ENCODE data around the gene BAZ2B.
A peak's percentile ranks its signal among the peaks of the same experiment; 100 is the strongest.

The BAZ2B gene

GRCh38 chr2:159300586-159300985 lies 315.8 kb downstream of the BAZ2B start:
- H3K9me3 Mint-ChIP-seq = peaks cover 12% of the 10 kb centered on the region
- no peaks in the 10 kb centered on the region for H3K4me1 Mint-ChIP-seq (ENCODE audit: low read depth)
- H3K27ac Mint-ChIP-seq = no peak overlapping the region
- no peak overlapping the region for H3K4me3 Mint-ChIP-seq
- no peaks in the 10 kb centered on the region for H3K36me3 Mint-ChIP-seq (ENCODE audit: low read depth)
- peaks cover 19% of the 10 kb centered on the region for H3K27me3 Mint-ChIP-seq
- DNase-seq = no peak

- no peak for DNase-seq
- no peak overlapping the region for H3K4me3 Mint-ChIP-seq
- H3K9me3 Mint-ChIP-seq = peaks cover 4% of the 10 kb centered on the region
- no peaks in the 10 kb centered on the region for H3K4me1 Mint-ChIP-seq (ENCODE audit: low read depth)
- peaks cover 10% of the 10 kb centered on the region for H3K27me3 Mint-ChIP-seq
- H3K36me3 Mint-ChIP-seq (ENCODE audit: low read depth) = no peaks in the 10 kb centered on the region
- H3K27ac Mint-ChIP-seq = no peak overlapping the region
These were observed 317.4 kb downstream of the BAZ2B start for GRCh38 chr2:159298967-159299366.

- H3K27me3 Mint-ChIP-seq = peaks cover 6% of the 10 kb centered on the region
- DNase-seq = no peak
- no peaks in the 10 kb centered on the region for H3K9me3 Mint-ChIP-seq
- no peaks in the 10 kb centered on the region for H3K36me3 Mint-ChIP-seq (ENCODE audit: low read depth)
- no peak overlapping the region for H3K4me3 Mint-ChIP-seq
- no peaks in the 10 kb centered on the region for H3K4me1 Mint-ChIP-seq (ENCODE audit: low read depth)
- H3K27ac Mint-ChIP-seq = no peak overlapping the region
These were observed 319.2 kb downstream of the BAZ2B start for GRCh38 chr2:159297042-159297707.

GRCh38 chr2:159292157-159292556 lies 324.2 kb downstream of the BAZ2B start:
- no peak for DNase-seq
- H3K36me3 Mint-ChIP-seq (ENCODE audit: low read depth) = no peaks in the 10 kb centered on the region
- no peak overlapping the region for H3K27ac Mint-ChIP-seq
- H3K27me3 Mint-ChIP-seq = no peaks in the 10 kb centered on the region
- no peaks in the 10 kb centered on the region for H3K9me3 Mint-ChIP-seq
- no peak overlapping the region for H3K4me3 Mint-ChIP-seq
- peaks cover 13% of the 10 kb centered on the region for H3K4me1 Mint-ChIP-seq (ENCODE audit: low read depth)

GRCh38 chr2:159290289-159290907 lies 325.9 kb downstream of the BAZ2B start:
- Mint-ChIP-seq H3K27ac (peak overlapping the region; percentile 8), H3K36me3 (ENCODE audit: low read depth) (no peaks in the 10 kb centered on the region), H3K9me3 (no peaks in the 10 kb centered on the region), H3K4me3 (no peak overlapping the region), H3K4me1 (ENCODE audit: low read depth) (peaks cover 20% of the 10 kb centered on the region), H3K27me3 (no peaks in the 10 kb centered on the region)
- no peak for DNase-seq

GRCh38 chr2:159287733-159288132 lies 328.6 kb downstream of the BAZ2B start:
- Mint-ChIP-seq H3K27ac (no peak overlapping the region), H3K9me3 (no peaks in the 10 kb centered on the region), H3K36me3 (ENCODE audit: low read depth) (peaks cover 1% of the 10 kb centered on the region), H3K4me1 (ENCODE audit: low read depth) (peaks cover 28% of the 10 kb centered on the region), H3K4me3 (peak overlapping the region; percentile 88), H3K27me3 (no peaks in the 10 kb centered on the region)
- no peak for DNase-seq

GRCh38 chr2:159286709-159287441 lies 329.5 kb downstream of the BAZ2B start:
- H3K9me3 Mint-ChIP-seq = no peaks in the 10 kb centered on the region
- peak overlapping the region; percentile 88 for H3K27ac Mint-ChIP-seq
- peaks cover 28% of the 10 kb centered on the region for H3K4me1 Mint-ChIP-seq (ENCODE audit: low read depth)
- H3K27me3 Mint-ChIP-seq = no peaks in the 10 kb centered on the region
- peak overlapping the region; percentile 88 for H3K4me3 Mint-ChIP-seq
- peaks cover 7% of the 10 kb centered on the region for H3K36me3 Mint-ChIP-seq (ENCODE audit: low read depth)
- peak; percentile 97 for DNase-seq

GRCh38 chr2:159285929-159286708 lies 330.2 kb downstream of the BAZ2B start, which contains the start of gene WDSUB1:
WDSUB1 (minus strand) TSS chr2:159286703; CDS start chr2:159283069, 3,634 bp downstream.
- Mint-ChIP-seq H3K4me3 (peak within 1 kb of the TSS; percentile 88), H3K27me3 (no peaks in the 10 kb centered on the region), H3K36me3 (ENCODE audit: low read depth) (peaks cover 13% of the 10 kb centered on the region), H3K9me3 (no peaks in the 10 kb centered on the region), H3K4me1 (ENCODE audit: low read depth) (peaks cover 28% of the 10 kb centered on the region), H3K27ac (peak within 1 kb of the TSS; percentile 88)
- peak; percentile 65 for DNase-seq

- H3K4me1 Mint-ChIP-seq (ENCODE audit: low read depth) = peaks cover 23% of the 10 kb centered on the region
- H3K4me3 Mint-ChIP-seq = peak overlapping the region; percentile 81
- no peaks in the 10 kb centered on the region for H3K27me3 Mint-ChIP-seq
- DNase-seq = no peak
- peak overlapping the region; percentile 64 for H3K27ac Mint-ChIP-seq
- peaks cover 13% of the 10 kb centered on the region for H3K36me3 Mint-ChIP-seq (ENCODE audit: low read depth)
- no peaks in the 10 kb centered on the region for H3K9me3 Mint-ChIP-seq
These were observed 330.9 kb downstream of the BAZ2B start for GRCh38 chr2:159285433-159285832.

GRCh38 chr2:159283529-159283928 lies 332.8 kb downstream of the BAZ2B start:
- H3K4me3 Mint-ChIP-seq = no peak overlapping the region
- no peak for DNase-seq

GRCh38 chr2:159281002-159281401 lies 335.3 kb downstream of the BAZ2B start:
- Mint-ChIP-seq H3K4me3 (no peak overlapping the region), H3K36me3 (ENCODE audit: low read depth) (peaks cover 29% of the 10 kb centered on the region), H3K27ac (no peak overlapping the region), H3K4me1 (ENCODE audit: low read depth) (peaks cover 13% of the 10 kb centered on the region), H3K27me3 (no peaks in the 10 kb centered on the region), H3K9me3 (no peaks in the 10 kb centered on the region)
- no peak for DNase-seq

More at GRCh38 chr2:159283529-159283928, 332.8 kb downstream of the BAZ2B start:
- no peaks in the 10 kb centered on the region for H3K9me3 Mint-ChIP-seq
- peaks cover 25% of the 10 kb centered on the region for H3K36me3 Mint-ChIP-seq (ENCODE audit: low read depth)
- H3K27me3 Mint-ChIP-seq = no peaks in the 10 kb centered on the region
- no peak overlapping the region for H3K27ac Mint-ChIP-seq
- peaks cover 18% of the 10 kb centered on the region for H3K4me1 Mint-ChIP-seq (ENCODE audit: low read depth)

GRCh38 chr2:159279700-159280099 lies 336.6 kb downstream of the BAZ2B start:
- no peaks in the 10 kb centered on the region for H3K9me3 Mint-ChIP-seq
- no peak overlapping the region for H3K27ac Mint-ChIP-seq
- DNase-seq = no peak
- H3K36me3 Mint-ChIP-seq (ENCODE audit: low read depth) = peaks cover 36% of the 10 kb centered on the region
- no peaks in the 10 kb centered on the region for H3K27me3 Mint-ChIP-seq
- no peak overlapping the region for H3K4me3 Mint-ChIP-seq
- H3K4me1 Mint-ChIP-seq (ENCODE audit: low read depth) = peaks cover 6% of the 10 kb centered on the region

GRCh38 chr2:159275111-159275510 lies 341.2 kb downstream of the BAZ2B start:
- no peak overlapping the region for H3K4me3 Mint-ChIP-seq
- H3K36me3 Mint-ChIP-seq (ENCODE audit: low read depth) = peaks cover 53% of the 10 kb centered on the region
- no peak for DNase-seq
- no peak overlapping the region for H3K27ac Mint-ChIP-seq
- no peaks in the 10 kb centered on the region for H3K27me3 Mint-ChIP-seq
- H3K4me1 Mint-ChIP-seq (ENCODE audit: low read depth) = peaks cover 4% of the 10 kb centered on the region
- peaks cover 2% of the 10 kb centered on the region for H3K9me3 Mint-ChIP-seq

GRCh38 chr2:159272156-159272555 lies 344.2 kb downstream of the BAZ2B start:
- H3K4me1 Mint-ChIP-seq (ENCODE audit: low read depth) = peaks cover 4% of the 10 kb centered on the region
- peaks cover 2% of the 10 kb centered on the region for H3K9me3 Mint-ChIP-seq
- H3K36me3 Mint-ChIP-seq (ENCODE audit: low read depth) = peaks cover 52% of the 10 kb centered on the region
- H3K27me3 Mint-ChIP-seq = no peaks in the 10 kb centered on the region
- H3K4me3 Mint-ChIP-seq = no peak overlapping the region
- no peak for DNase-seq
- H3K27ac Mint-ChIP-seq = no peak overlapping the region

Measured in activated T-cell treated with anti-CD3 and anti-CD28 coated beads, Interleukin-2, amount 50 U/mL, for 24 hours (primary cell).